Fibroblast of lung (primary cell): ENCODE data around the gene GPHN. TPM values are rescaled to one million over a fixed set of nuclear protein-coding genes. Genes with fewer than 3 reads are reported as not detected.

Source experiments
- DNase-seq, 2 donors: peaks; one replicate each; pipeline versions ENCODE4 v3.0.0 to v3.0.0-alpha.2; 2010; ENCODE audit warnings: low read depth in 2 of 2
- H2AFZ ChIP-seq: 2 replicates; pipeline ENCODE4 v1.5.1; 2012; ENCODE audit warnings: low read length, control low read depth, inconsistent platforms
- H3K27ac ChIP-seq: 2 replicates; pipeline ENCODE4 v1.5.1; 2011; ENCODE audit warnings: low read length, control low read depth; ENCODE audit not compliant: insufficient read depth
- H3K27me3 ChIP-seq: 2 replicates; pipeline ENCODE4 v1.5.1; 2011; ENCODE audit warnings: mild to moderate bottlenecking, low read length; ENCODE audit not compliant: control insufficient read depth, insufficient read depth
- H3K36me3 ChIP-seq: 2 replicates; pipeline ENCODE4 v1.5.1; 2011; ENCODE audit warnings: low read length; ENCODE audit not compliant: control insufficient read depth, insufficient read depth
- H3K4me1 ChIP-seq: 2 replicates; pipeline ENCODE4 v1.5.1; 2011; ENCODE audit warnings: low read length; ENCODE audit not compliant: control insufficient read depth, insufficient read depth; ENCODE audit errors: extremely low read depth
- H3K4me2 ChIP-seq: 2 replicates; pipeline ENCODE4 v1.5.1; 2011; ENCODE audit warnings: low read length, control low read depth; ENCODE audit not compliant: insufficient read depth; ENCODE audit errors: extremely low read depth
- H3K4me3 ChIP-seq, 4 experiments: fragments of 200-600 bp in 1 of 4; sonication (generic) in 1 of 4; replicated peaks in 1 of 4; 2 replicates each; pipeline ENCODE4 v1.5.1; 2011 to 2016; ENCODE audit warnings: low read length in 4 of 4, low read depth in 3 of 4, mild to moderate bottlenecking in 3 of 4, control low read depth in 2 of 4, inconsistent platforms in 1 of 4, mixed read lengths in 1 of 4; ENCODE audit not compliant: insufficient read depth in 1 of 4; ENCODE audit errors: control extremely low read depth in 1 of 4
- H3K79me2 ChIP-seq: 2 replicates; pipeline ENCODE4 v1.5.1; 2012; ENCODE audit warnings: mild to moderate bottlenecking, low read length, inconsistent platforms; ENCODE audit not compliant: control insufficient read depth, insufficient read depth
- H3K9ac ChIP-seq: 2 replicates; pipeline ENCODE4 v1.5.1; 2011; ENCODE audit warnings: mild to moderate bottlenecking, low read length, control low read depth; ENCODE audit not compliant: insufficient read depth
- H3K9me3 ChIP-seq: 2 replicates; pipeline ENCODE4 v1.5.1; 2012; ENCODE audit warnings: low read depth, low read length; ENCODE audit not compliant: control insufficient read depth, insufficient read depth
- H4K20me1 ChIP-seq: 2 replicates; pipeline ENCODE4 v1.5.1; 2011; ENCODE audit warnings: low read length; ENCODE audit not compliant: control insufficient read depth, insufficient read depth; ENCODE audit errors: extremely low read depth
- EZH2 ChIP-seq: IDR thresholded peaks from 2 replicates; pipeline ENCODE4 v1.5.1; 2012; ENCODE audit warnings: low read length, control low read depth, mild to moderate bottlenecking; ENCODE audit errors: missing control alignments
- polyA plus RNA-seq, 2 donors: library from polyadenylated mRNA; depleted of rRNA in 1 of 2; stranded (reverse) in 1 of 2; unstranded in 1 of 2; fragments of >200 nt; gene quantifications; 2 replicates each; pipeline ENCODE4 v1.2.1, GENCODE V29; 2011 to 2012; ENCODE audit warnings: missing spikeins in 1 of 2
- total RNA-seq: library from RNA; depleted of rRNA; stranded (reverse); fragments of >200 nt; gene quantifications from 2 replicates; pipeline ENCODE4 v1.2.1, GENCODE V29; 2014
- TF ChIP-seq, protein P1 (sequence below), 2 donors: IDR thresholded peaks in 1 of 2; conservative IDR thresholded peaks in 1 of 2; 1 replicate in 1 of 2; 2 replicates in 1 of 2; pipeline ENCODE4 v1.5.1; 2011 to 2012; ENCODE audit warnings: low read length in 2 of 2, control low read depth in 1 of 2, inconsistent platforms in 1 of 2, low read depth in 1 of 2, mild to moderate bottlenecking in 1 of 2

Gene GPHN
- total and polyA plus RNA-seq, 2 donors (not counting 1 experiment from before 2014, with no cell fraction given) = 8.3 to 13.9 TPM

DNA sequence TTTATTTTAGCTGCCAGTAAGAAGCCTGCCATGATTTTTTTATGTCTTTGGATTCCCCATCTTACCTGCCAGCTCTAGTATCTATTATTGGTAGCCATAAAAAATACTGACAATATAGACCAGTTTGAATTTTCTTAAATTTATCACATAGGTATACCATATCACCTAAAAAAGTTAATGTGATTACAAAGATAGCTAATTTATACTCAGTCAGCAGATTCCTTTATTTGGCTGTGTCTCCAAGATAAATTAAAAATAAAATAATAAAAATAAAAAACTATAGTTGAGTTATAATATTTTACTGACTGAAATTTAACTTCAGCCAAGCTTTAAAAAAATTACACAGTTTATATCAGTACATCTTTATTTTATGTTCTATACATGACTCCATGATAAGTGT, 128.3 kb downstream of the GPHN start:
- no peaks in the 10 kb centered on the region for H3K9me3 ChIP-seq
- no peaks in the 10 kb centered on the region for H3K4me1 ChIP-seq
- TF ChIP-seq, protein P1, sequence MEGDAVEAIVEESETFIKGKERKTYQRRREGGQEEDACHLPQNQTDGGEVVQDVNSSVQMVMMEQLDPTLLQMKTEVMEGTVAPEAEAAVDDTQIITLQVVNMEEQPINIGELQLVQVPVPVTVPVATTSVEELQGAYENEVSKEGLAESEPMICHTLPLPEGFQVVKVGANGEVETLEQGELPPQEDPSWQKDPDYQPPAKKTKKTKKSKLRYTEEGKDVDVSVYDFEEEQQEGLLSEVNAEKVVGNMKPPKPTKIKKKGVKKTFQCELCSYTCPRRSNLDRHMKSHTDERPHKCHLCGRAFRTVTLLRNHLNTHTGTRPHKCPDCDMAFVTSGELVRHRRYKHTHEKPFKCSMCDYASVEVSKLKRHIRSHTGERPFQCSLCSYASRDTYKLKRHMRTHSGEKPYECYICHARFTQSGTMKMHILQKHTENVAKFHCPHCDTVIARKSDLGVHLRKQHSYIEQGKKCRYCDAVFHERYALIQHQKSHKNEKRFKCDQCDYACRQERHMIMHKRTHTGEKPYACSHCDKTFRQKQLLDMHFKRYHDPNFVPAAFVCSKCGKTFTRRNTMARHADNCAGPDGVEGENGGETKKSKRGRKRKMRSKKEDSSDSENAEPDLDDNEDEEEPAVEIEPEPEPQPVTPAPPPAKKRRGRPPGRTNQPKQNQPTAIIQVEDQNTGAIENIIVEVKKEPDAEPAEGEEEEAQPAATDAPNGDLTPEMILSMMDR (conservative IDR thresholded peaks at IDR 0.05 in 1 of 2, IDR thresholded peaks at IDR 0.05 in 1 of 2; ENCODE audit: low read depth in 1 of 2, low read length in 2 of 2) = no peak
- no peak for TF ChIP-seq EZH2
- no peak overlapping the region for H3K27ac ChIP-seq
- H3K4me2 ChIP-seq = no peak overlapping the region
- H3K27me3 ChIP-seq = no peaks in the 10 kb centered on the region
- no peaks in the 10 kb centered on the region for H4K20me1 ChIP-seq
- H3K4me3 ChIP-seq = no peak overlapping the region
- H3K36me3 ChIP-seq = no peaks in the 10 kb centered on the region
- H2AFZ ChIP-seq = no peak overlapping the region
- no peak overlapping the region for H3K9ac ChIP-seq
- no peaks in the 10 kb centered on the region for H3K79me2 ChIP-seq
- DNase-seq = no peak

DNA sequence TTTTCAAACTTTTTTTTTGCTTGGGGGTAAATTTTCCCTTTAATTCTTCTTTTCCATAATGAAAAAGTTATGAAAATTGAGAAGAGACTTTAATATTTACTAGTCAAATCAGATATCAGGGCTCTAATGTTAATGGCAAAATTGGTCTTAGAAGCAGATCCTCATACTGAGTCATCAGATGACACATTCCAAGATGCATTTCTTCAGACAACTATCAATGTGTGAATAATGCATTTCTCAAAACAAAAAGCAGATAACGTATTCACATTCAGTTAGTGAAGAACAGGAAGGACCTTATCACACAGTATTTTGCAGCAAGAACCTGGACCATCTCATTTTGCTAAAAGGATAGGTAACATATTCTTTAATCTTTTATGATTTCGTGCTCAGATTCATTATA, 130.7 kb downstream of the GPHN start:
- Histone ChIP-seq H2AFZ (no peak overlapping the region), H3K79me2 (no peaks in the 10 kb centered on the region), H3K9me3 (no peaks in the 10 kb centered on the region), H3K36me3 (no peaks in the 10 kb centered on the region), H3K4me1 (no peaks in the 10 kb centered on the region), H4K20me1 (no peaks in the 10 kb centered on the region), H3K9ac (no peak overlapping the region), H3K4me3 (no peak overlapping the region), H3K27ac (no peak overlapping the region), H3K27me3 (no peaks in the 10 kb centered on the region), H3K4me2 (no peak overlapping the region)
- DNase-seq = peak; percentile 12 to 70
- no peak for TF ChIP-seq EZH2
- TF ChIP-seq, protein P1 (conservative IDR thresholded peaks at IDR 0.05 in 1 of 2, IDR thresholded peaks at IDR 0.05 in 1 of 2; ENCODE audit: low read depth in 1 of 2, low read length in 2 of 2) = no peak

GRCh38 chr14:66641861-66642635, 134.1 kb downstream of the GPHN start:
- Histone ChIP-seq H3K4me1 (no peaks in the 10 kb centered on the region), H3K9ac (no peak overlapping the region), H3K27me3 (no peaks in the 10 kb centered on the region), H3K4me2 (no peak overlapping the region), H3K36me3 (no peaks in the 10 kb centered on the region), H3K27ac (no peak overlapping the region), H4K20me1 (no peaks in the 10 kb centered on the region), H3K4me3 (no peak overlapping the region), H2AFZ (no peak overlapping the region), H3K9me3 (no peaks in the 10 kb centered on the region), H3K79me2 (no peaks in the 10 kb centered on the region)
- no peak for DNase-seq
- no peak for TF ChIP-seq EZH2
- TF ChIP-seq, protein P1 (conservative IDR thresholded peaks at IDR 0.05 in 1 of 2, IDR thresholded peaks at IDR 0.05 in 1 of 2; ENCODE audit: low read depth in 1 of 2, low read length in 2 of 2) = no peak
